ENCODE results near the gene GJA3.

Gene GJA3

DNA sequence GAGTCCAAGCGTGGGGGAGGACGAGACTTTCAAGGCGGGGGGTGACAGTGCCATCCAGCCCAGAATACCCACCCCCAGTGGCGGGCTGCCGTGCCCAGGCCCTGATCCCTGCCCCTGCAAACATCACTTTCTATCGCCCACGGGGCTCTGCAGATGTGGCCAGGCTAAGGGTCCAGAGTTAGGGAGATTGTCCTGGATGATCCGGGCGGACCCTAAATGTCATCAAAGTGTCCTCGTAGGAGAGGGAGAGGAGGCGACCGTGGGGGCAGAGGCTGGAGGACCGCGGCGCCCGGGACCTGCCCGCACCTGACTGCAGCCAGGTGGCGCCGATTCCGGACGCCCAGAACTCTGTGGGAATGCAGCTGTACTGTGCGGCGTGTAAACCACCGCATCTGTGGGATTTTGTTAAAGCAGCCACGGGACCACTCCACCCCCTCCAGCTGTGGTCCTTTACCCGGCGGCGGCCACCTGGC lies 32.4 kb downstream of the GJA3 start:
- TF ChIP-seq, protein P1, sequence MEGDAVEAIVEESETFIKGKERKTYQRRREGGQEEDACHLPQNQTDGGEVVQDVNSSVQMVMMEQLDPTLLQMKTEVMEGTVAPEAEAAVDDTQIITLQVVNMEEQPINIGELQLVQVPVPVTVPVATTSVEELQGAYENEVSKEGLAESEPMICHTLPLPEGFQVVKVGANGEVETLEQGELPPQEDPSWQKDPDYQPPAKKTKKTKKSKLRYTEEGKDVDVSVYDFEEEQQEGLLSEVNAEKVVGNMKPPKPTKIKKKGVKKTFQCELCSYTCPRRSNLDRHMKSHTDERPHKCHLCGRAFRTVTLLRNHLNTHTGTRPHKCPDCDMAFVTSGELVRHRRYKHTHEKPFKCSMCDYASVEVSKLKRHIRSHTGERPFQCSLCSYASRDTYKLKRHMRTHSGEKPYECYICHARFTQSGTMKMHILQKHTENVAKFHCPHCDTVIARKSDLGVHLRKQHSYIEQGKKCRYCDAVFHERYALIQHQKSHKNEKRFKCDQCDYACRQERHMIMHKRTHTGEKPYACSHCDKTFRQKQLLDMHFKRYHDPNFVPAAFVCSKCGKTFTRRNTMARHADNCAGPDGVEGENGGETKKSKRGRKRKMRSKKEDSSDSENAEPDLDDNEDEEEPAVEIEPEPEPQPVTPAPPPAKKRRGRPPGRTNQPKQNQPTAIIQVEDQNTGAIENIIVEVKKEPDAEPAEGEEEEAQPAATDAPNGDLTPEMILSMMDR (conservative IDR thresholded peaks at IDR 0.05; ENCODE audit: control insufficient read depth, insufficient read depth, low read depth, low read length): no peak
- H3K4me3 ChIP-seq (ENCODE audit: control insufficient read depth, low read depth, low read length): peak overlapping the region; percentile 49
- no peak for DNase-seq (ENCODE audit: low read depth)

DNA sequence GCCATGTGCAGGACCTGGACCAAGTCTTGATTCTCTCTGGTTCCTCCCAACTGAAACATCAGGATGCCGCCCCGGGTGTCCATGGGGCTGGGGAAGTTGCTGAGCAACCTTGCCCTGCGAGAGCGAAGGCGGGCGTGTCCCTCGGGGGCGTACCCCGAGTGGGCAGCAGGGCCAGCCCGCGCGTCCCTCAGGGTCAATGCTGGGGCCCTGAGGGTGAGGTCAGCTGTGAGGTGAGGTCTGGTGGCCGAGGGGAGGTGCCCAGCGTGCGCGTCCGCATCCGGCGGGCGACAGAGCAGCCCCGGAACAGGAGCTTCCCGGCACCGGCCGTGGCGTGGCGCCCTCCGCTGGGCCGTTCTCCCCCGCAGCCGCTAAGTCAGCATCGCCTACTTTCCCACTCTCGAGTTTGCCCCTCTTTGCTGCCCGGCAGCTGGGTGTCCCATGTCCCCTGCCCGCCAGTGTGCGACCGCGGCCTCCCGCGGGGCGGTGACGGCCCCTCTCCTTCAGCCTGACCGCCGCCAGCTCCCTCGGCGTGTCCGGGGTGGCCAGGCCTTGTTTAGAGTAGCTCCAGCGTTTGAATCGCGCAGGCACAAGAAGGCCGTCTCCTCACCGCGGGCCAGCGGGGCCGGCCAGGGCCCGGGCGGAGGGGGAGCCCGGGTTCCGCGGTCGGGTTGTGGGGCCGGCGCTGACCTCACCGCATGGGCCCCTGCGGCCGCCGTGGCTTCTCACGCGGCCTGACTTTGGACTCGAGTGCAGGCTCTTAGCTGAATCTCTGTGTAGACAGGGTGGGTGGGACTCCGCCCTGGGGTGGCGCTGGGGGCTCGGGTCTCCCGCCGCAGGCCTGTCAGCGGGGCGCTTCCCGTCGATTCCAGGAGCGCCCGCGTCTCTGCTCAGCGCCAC lies 33.0 kb downstream of the GJA3 start:
- peak; percentile 40 for DNase-seq (ENCODE audit: low read depth)
- TF ChIP-seq, protein P1 (conservative IDR thresholded peaks at IDR 0.05; ENCODE audit: control insufficient read depth, insufficient read depth, low read depth, low read length): peak; percentile 26

DNA sequence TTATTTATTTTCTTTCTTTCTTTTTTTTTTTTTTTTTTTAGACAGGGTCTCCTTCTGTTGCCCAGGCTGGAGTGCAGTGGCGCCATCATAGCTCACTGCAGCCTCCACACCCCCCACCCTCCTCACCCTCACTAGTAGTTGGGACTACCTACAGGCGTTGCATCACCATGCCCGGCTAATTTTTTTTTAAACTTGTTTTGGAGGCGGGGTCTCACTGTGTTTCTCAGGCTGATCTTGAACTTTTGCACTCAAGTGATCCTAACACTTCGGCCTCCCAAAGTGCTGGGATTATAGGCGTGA lies 33.6 kb downstream of the GJA3 start:
- TF ChIP-seq, protein P1 (conservative IDR thresholded peaks at IDR 0.05; ENCODE audit: control insufficient read depth, insufficient read depth, low read depth, low read length): no peak
- DNase-seq (ENCODE audit: low read depth): no peak
- peak overlapping the region; percentile 49 for H3K4me3 ChIP-seq (ENCODE audit: control insufficient read depth, low read depth, low read length)

More for the DNA sequence above, 33.0 kb downstream of the GJA3 start:
- peak overlapping the region; percentile 49 for H3K4me3 ChIP-seq (ENCODE audit: control insufficient read depth, low read depth, low read length)

DNA sequence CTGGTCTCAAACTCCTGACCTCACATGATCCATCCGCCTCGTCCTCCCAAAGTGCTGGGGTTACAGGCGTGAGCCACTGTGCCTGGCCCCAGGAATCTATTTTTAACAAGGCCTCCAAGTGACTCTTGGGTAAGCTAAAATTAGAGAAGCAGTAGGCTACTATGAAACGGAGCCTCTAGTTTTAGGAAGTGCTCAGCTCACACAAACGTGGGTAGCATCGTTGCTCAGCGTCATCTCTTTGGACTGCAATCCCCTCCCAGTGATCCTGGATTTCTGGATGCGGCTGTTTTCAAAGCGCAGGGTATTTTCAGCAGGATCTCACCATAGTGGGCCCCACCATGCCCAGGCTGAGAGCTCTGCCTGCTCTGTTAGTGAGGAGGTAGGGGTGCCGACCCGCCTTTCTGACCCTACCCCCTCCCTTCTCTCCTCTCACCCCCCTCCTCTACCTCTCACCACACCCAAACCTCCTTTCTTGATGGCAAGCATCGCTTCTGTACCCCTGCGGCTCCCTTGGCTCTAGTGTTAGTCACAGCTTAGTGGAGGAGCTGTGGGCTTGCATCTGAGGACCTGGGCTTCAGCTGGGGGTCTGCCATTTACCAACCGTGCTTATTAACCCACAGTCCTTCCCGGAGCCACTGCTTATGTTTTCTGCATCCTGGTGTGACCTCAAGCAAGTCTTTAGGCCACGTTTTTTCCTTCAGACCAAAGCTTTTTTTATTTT lies 34.2 kb downstream of the GJA3 start:
- no peak overlapping the region for H3K4me3 ChIP-seq (ENCODE audit: control insufficient read depth, low read depth, low read length)
- DNase-seq (ENCODE audit: low read depth): no peak
- TF ChIP-seq, protein P1 (conservative IDR thresholded peaks at IDR 0.05; ENCODE audit: control insufficient read depth, insufficient read depth, low read depth, low read length): no peak

DNA sequence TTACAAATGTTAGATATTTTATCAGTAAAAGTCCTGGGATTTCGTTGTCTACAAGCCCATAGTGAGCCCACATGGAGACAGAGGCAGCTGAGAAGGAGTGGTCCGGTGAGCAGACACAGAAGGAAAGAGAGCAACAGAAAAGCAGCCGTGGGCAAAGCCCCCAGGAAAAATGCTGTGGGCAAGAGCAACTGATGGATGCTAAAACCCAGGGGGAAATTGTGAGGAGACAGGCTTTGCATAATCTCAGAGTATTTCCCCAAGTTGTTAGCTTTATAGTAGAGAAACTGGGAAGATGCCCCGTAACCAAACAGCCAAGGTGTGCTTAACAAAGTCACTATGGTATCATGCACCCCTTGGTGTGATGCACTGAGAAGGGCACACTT lies 35.1 kb downstream of the GJA3 start:
- H3K4me3 ChIP-seq (ENCODE audit: control insufficient read depth, low read depth, low read length): no peak overlapping the region
- TF ChIP-seq, protein P1 (conservative IDR thresholded peaks at IDR 0.05; ENCODE audit: control insufficient read depth, insufficient read depth, low read depth, low read length): no peak
- no peak for DNase-seq (ENCODE audit: low read depth)

DNA sequence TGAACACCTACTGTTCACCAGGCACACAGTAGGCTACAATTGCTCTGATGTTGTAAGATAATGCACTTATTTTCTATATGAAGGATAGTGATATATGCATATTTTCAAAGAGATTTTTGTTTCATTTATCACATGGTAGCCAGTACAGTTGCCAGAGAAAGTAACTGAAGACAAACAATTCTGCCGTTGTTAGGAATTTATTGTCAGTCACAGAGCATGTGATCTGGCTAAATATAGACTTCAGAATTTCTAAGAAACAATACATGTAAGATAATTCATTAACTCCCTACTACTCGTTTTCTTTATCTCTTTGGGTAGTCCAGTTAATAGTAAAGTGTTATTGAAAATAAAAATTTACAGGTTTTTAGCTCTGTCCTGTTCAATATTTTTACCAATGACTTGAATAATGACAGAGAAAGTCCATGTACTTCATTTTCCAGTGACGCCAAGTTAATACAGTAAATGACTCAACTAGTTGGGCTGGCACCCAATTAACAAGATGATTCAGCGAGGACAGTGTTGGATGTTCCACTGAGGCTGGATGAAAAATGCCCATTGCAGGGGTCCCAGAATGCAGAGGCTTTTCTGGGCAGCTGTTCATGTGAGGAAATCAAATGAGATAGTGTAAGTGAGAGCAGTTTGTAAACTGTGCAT lies 35.6 kb downstream of the GJA3 start:
- H3K4me3 ChIP-seq (ENCODE audit: control insufficient read depth, low read depth, low read length): no peak overlapping the region
- TF ChIP-seq, protein P1 (conservative IDR thresholded peaks at IDR 0.05; ENCODE audit: control insufficient read depth, insufficient read depth, low read depth, low read length): no peak
- peak; percentile 81 for DNase-seq (ENCODE audit: low read depth)

All from fibroblast of mammary gland (primary cell).